ENCODE measurements around the gene GFPT2.

The GFPT2 gene

DNA sequence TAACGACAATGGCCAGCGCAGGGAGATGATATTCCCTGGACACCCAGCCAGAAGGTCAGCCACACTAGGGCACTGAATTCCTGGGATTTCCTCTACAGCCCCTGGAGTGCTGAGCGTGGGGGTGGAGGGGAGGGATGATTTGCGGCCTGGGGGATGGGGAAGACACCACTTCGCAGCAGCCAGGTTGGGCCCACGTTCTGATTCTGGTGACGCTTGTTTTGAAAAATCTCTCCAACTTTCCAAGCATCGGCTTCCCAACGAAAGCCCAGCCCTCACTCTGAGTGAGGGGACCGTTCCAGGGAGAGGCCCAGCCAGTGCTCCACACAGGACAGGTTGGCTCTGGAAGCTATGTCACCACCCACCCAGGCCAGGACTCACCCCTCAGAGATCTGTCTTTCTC, 5.4 kb downstream of the GFPT2 start:
- Histone ChIP-seq H4K8ac (ENCODE audit: low read depth, low read length) (no peak overlapping the region), H3K27ac (ENCODE audit: low read depth, low read length) (peak overlapping the region; percentile 12)

GRCh38 chr5:180346358-180346757, 6.8 kb downstream of the GFPT2 start:
- no peaks in the 10 kb centered on the region for H3K27me3 ChIP-seq (ENCODE audit: insufficient read depth, low read length, poor library complexity)
- H3K18ac ChIP-seq (ENCODE audit: low read length): no peak overlapping the region
- no peak overlapping the region for H3K27ac ChIP-seq (ENCODE audit: low read depth, low read length)
- no peak overlapping the region for H2BK15ac ChIP-seq (replicated peaks; ENCODE audit: low read depth)
- no peak overlapping the region for H2BK120ac ChIP-seq (ENCODE audit: low read depth, low read length)
- no peak overlapping the region for H4K5ac ChIP-seq (ENCODE audit: low read length)
- no peak overlapping the region for H3K23ac ChIP-seq (ENCODE audit: low read length)
- no peak overlapping the region for H3K9ac ChIP-seq (ENCODE audit: low read length)
- no peak for DNase-seq
- H3K79me1 ChIP-seq (ENCODE audit: low read length): peaks cover 17% of the 10 kb centered on the region
- H4K8ac ChIP-seq (ENCODE audit: low read depth, low read length): no peak overlapping the region
- H3K4me2 ChIP-seq (ENCODE audit: low read length): no peak overlapping the region
- H3K4me1 ChIP-seq (ENCODE audit: control insufficient read depth, low read depth, low read length): peaks cover 32% of the 10 kb centered on the region
- H3K79me2 ChIP-seq (ENCODE audit: control insufficient read depth, insufficient read depth, low read length): peaks cover 51% of the 10 kb centered on the region
- no peak overlapping the region for H3K4ac ChIP-seq (ENCODE audit: low read depth, low read length)
- no CpG with 5 or more reads among the region's 14 CpGs for WGBS (ENCODE audit: extremely low coverage, insufficient coverage, low lambda C conversion rate)
- no peaks in the 10 kb centered on the region for H3K36me3 ChIP-seq (ENCODE audit: control insufficient read depth, insufficient read depth, low read length)
- H3K4me3 ChIP-seq (ENCODE audit: low read length): no peak overlapping the region
- H2AK5ac ChIP-seq (ENCODE audit: low read length): no peak overlapping the region
- H2BK5ac ChIP-seq (ENCODE audit: low read length): no peak overlapping the region
- no peak overlapping the region for H3K56ac ChIP-seq (ENCODE audit: low read length)

More for the DNA sequence above, 5.4 kb downstream of the GFPT2 start:
- Histone ChIP-seq H3K4me2 (ENCODE audit: low read length) (no peak overlapping the region), H2BK15ac (replicated peaks; ENCODE audit: low read depth) (no peak overlapping the region), H2BK120ac (ENCODE audit: low read depth, low read length) (no peak overlapping the region), H3K4me3 (ENCODE audit: low read length) (no peak overlapping the region), H3K9ac (ENCODE audit: low read length) (no peak overlapping the region), H2AK5ac (ENCODE audit: low read length) (no peak overlapping the region), H3K79me1 (ENCODE audit: low read length) (peaks cover 20% of the 10 kb centered on the region), H3K36me3 (ENCODE audit: control insufficient read depth, insufficient read depth, low read length) (no peaks in the 10 kb centered on the region), H2BK5ac (ENCODE audit: low read length) (no peak overlapping the region), H3K56ac (ENCODE audit: low read length) (peak overlapping the region; percentile 54), H3K27me3 (ENCODE audit: insufficient read depth, low read length, poor library complexity) (no peaks in the 10 kb centered on the region), H3K23ac (ENCODE audit: low read length) (peak overlapping the region; percentile 30), H3K4ac (ENCODE audit: low read depth, low read length) (no peak overlapping the region), H3K4me1 (ENCODE audit: control insufficient read depth, low read depth, low read length) (peaks cover 38% of the 10 kb centered on the region), H3K79me2 (ENCODE audit: control insufficient read depth, insufficient read depth, low read length) (peaks cover 56% of the 10 kb centered on the region), H4K5ac (ENCODE audit: low read length) (no peak overlapping the region), H3K18ac (ENCODE audit: low read length) (peak overlapping the region; percentile 16)
- WGBS (ENCODE audit: extremely low coverage, insufficient coverage, low lambda C conversion rate): no CpG with 5 or more reads among the region's 10 CpGs
- peak; percentile 29 for DNase-seq

DNA sequence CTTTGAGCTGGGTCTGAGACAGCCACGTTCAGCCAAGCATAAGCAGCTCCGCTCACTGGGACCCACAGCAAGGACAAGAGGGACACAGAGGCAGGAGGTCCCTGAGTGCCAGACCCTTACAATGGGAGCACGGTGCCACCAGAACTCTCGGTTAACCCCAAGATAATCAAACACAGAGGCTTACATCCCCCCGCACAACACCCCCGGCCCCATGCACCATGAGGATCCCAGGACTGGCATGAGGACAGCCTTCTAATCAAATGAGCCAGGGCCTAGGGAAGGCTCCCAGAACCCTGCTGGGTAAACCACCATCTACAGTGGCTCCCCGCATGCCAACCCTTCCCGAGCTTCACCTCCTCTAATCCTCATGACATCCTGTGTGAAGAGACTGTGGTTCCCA, 7.4 kb downstream of the GFPT2 start:
- Histone ChIP-seq H3K4me1 (ENCODE audit: control insufficient read depth, low read depth, low read length) (peaks cover 31% of the 10 kb centered on the region), H3K79me1 (ENCODE audit: low read length) (peaks cover 18% of the 10 kb centered on the region), H3K18ac (ENCODE audit: low read length) (no peak overlapping the region), H3K4me3 (ENCODE audit: low read length) (no peak overlapping the region), H3K27me3 (ENCODE audit: insufficient read depth, low read length, poor library complexity) (no peaks in the 10 kb centered on the region), H3K36me3 (ENCODE audit: control insufficient read depth, insufficient read depth, low read length) (no peaks in the 10 kb centered on the region), H3K23ac (ENCODE audit: low read length) (no peak overlapping the region), H3K4me2 (ENCODE audit: low read length) (no peak overlapping the region), H3K4ac (ENCODE audit: low read depth, low read length) (no peak overlapping the region), H3K27ac (ENCODE audit: low read depth, low read length) (no peak overlapping the region), H2BK5ac (ENCODE audit: low read length) (no peak overlapping the region), H3K9ac (ENCODE audit: low read length) (no peak overlapping the region), H2BK120ac (ENCODE audit: low read depth, low read length) (no peak overlapping the region), H4K5ac (ENCODE audit: low read length) (no peak overlapping the region), H4K8ac (ENCODE audit: low read depth, low read length) (no peak overlapping the region), H3K56ac (ENCODE audit: low read length) (no peak overlapping the region), H3K79me2 (ENCODE audit: control insufficient read depth, insufficient read depth, low read length) (peaks cover 55% of the 10 kb centered on the region), H2AK5ac (ENCODE audit: low read length) (no peak overlapping the region), H2BK15ac (replicated peaks; ENCODE audit: low read depth) (no peak overlapping the region)
- DNase-seq: no peak
- WGBS (ENCODE audit: extremely low coverage, insufficient coverage, low lambda C conversion rate): no CpG with 5 or more reads among the region's 8 CpGs

DNA sequence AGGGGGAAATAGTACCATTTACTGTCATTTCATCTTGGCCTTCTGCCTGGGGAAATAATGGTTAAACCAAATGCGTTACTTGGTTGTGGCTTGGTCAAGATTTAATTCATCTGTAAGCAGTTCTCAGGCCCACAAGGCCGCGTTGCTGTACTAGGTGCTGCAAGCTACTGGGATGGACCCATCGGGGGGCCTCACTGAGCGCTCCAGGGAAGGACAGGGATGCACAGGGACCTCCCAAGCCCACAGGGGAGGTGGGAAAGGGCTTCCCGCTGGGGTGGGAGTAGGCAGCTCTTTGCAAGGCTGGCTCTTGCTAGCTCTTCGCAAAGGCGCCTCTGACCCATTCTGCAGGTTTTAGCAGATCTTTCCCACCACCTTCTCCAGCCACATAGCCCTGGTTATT, 8.0 kb downstream of the GFPT2 start:
- no peak overlapping the region for H3K18ac ChIP-seq (ENCODE audit: low read length)
- H3K23ac ChIP-seq (ENCODE audit: low read length): no peak overlapping the region
- no peak overlapping the region for H2BK15ac ChIP-seq (replicated peaks; ENCODE audit: low read depth)
- H3K79me1 ChIP-seq (ENCODE audit: low read length): peaks cover 20% of the 10 kb centered on the region
- peaks cover 54% of the 10 kb centered on the region for H3K79me2 ChIP-seq (ENCODE audit: control insufficient read depth, insufficient read depth, low read length)
- H2AK5ac ChIP-seq (ENCODE audit: low read length): no peak overlapping the region
- no peak overlapping the region for H2BK5ac ChIP-seq (ENCODE audit: low read length)
- no peak overlapping the region for H4K5ac ChIP-seq (ENCODE audit: low read length)
- peaks cover 28% of the 10 kb centered on the region for H3K4me1 ChIP-seq (ENCODE audit: control insufficient read depth, low read depth, low read length)
- no peak overlapping the region for H3K27ac ChIP-seq (ENCODE audit: low read depth, low read length)
- H3K9ac ChIP-seq (ENCODE audit: low read length): no peak overlapping the region
- H3K56ac ChIP-seq (ENCODE audit: low read length): no peak overlapping the region
- no CpG with 5 or more reads among the region's 8 CpGs for WGBS (ENCODE audit: extremely low coverage, insufficient coverage, low lambda C conversion rate)
- DNase-seq: no peak
- H4K8ac ChIP-seq (ENCODE audit: low read depth, low read length): no peak overlapping the region
- no peak overlapping the region for H3K4me2 ChIP-seq (ENCODE audit: low read length)
- H3K4me3 ChIP-seq (ENCODE audit: low read length): no peak overlapping the region
- no peak overlapping the region for H2BK120ac ChIP-seq (ENCODE audit: low read depth, low read length)
- no peak overlapping the region for H3K4ac ChIP-seq (ENCODE audit: low read depth, low read length)
- H3K36me3 ChIP-seq (ENCODE audit: control insufficient read depth, insufficient read depth, low read length): no peaks in the 10 kb centered on the region
- H3K27me3 ChIP-seq (ENCODE audit: insufficient read depth, low read length, poor library complexity): no peaks in the 10 kb centered on the region

GRCh38 chr5:180344696-180344999, 8.5 kb downstream of the GFPT2 start:
- H3K56ac ChIP-seq (ENCODE audit: low read length): no peak overlapping the region
- WGBS (ENCODE audit: extremely low coverage, insufficient coverage, low lambda C conversion rate): no CpG with 5 or more reads among the region's 7 CpGs

GRCh38 chr5:180343831-180344695, 9.1 kb downstream of the GFPT2 start:
- H3K79me1 ChIP-seq (ENCODE audit: low read length): peaks cover 17% of the 10 kb centered on the region
- WGBS (ENCODE audit: extremely low coverage, insufficient coverage, low lambda C conversion rate): no CpG with 5 or more reads among the region's 14 CpGs
- H2BK15ac ChIP-seq (replicated peaks; ENCODE audit: low read depth): no peak overlapping the region
- H3K27me3 ChIP-seq (ENCODE audit: insufficient read depth, low read length, poor library complexity): no peaks in the 10 kb centered on the region
- H3K23ac ChIP-seq (ENCODE audit: low read length): no peak overlapping the region
- no peak overlapping the region for H3K4ac ChIP-seq (ENCODE audit: low read depth, low read length)
- no peak overlapping the region for H3K18ac ChIP-seq (ENCODE audit: low read length)
- H3K4me2 ChIP-seq (ENCODE audit: low read length): no peak overlapping the region
- H3K9ac ChIP-seq (ENCODE audit: low read length): no peak overlapping the region
- H2AK5ac ChIP-seq (ENCODE audit: low read length): no peak overlapping the region
- H4K8ac ChIP-seq (ENCODE audit: low read depth, low read length): no peak overlapping the region
- no peaks in the 10 kb centered on the region for H3K36me3 ChIP-seq (ENCODE audit: control insufficient read depth, insufficient read depth, low read length)
- peak; percentile 51 for DNase-seq
- no peak overlapping the region for H3K4me3 ChIP-seq (ENCODE audit: low read length)
- no peak overlapping the region for H4K5ac ChIP-seq (ENCODE audit: low read length)
- peaks cover 51% of the 10 kb centered on the region for H3K79me2 ChIP-seq (ENCODE audit: control insufficient read depth, insufficient read depth, low read length)
- H3K4me1 ChIP-seq (ENCODE audit: control insufficient read depth, low read depth, low read length): peaks cover 25% of the 10 kb centered on the region
- H2BK120ac ChIP-seq (ENCODE audit: low read depth, low read length): no peak overlapping the region
- peak overlapping the region; percentile 6 for H3K56ac ChIP-seq (ENCODE audit: low read length)
- H3K27ac ChIP-seq (ENCODE audit: low read depth, low read length): no peak overlapping the region
- H2BK5ac ChIP-seq (ENCODE audit: low read length): no peak overlapping the region

More at GRCh38 chr5:180344696-180344999, 8.5 kb downstream of the GFPT2 start:
- no peak overlapping the region for H2AK5ac ChIP-seq (ENCODE audit: low read length)
- H3K4me1 ChIP-seq (ENCODE audit: control insufficient read depth, low read depth, low read length): peaks cover 27% of the 10 kb centered on the region
- H4K8ac ChIP-seq (ENCODE audit: low read depth, low read length): no peak overlapping the region
- H3K9ac ChIP-seq (ENCODE audit: low read length): no peak overlapping the region
- H3K4me3 ChIP-seq (ENCODE audit: low read length): no peak overlapping the region
- no peaks in the 10 kb centered on the region for H3K27me3 ChIP-seq (ENCODE audit: insufficient read depth, low read length, poor library complexity)
- no peak overlapping the region for H3K18ac ChIP-seq (ENCODE audit: low read length)
- H3K36me3 ChIP-seq (ENCODE audit: control insufficient read depth, insufficient read depth, low read length): no peaks in the 10 kb centered on the region
- H2BK5ac ChIP-seq (ENCODE audit: low read length): no peak overlapping the region
- no peak overlapping the region for H3K23ac ChIP-seq (ENCODE audit: low read length)
- peaks cover 52% of the 10 kb centered on the region for H3K79me2 ChIP-seq (ENCODE audit: control insufficient read depth, insufficient read depth, low read length)
- peaks cover 20% of the 10 kb centered on the region for H3K79me1 ChIP-seq (ENCODE audit: low read length)
- no peak for DNase-seq
- no peak overlapping the region for H2BK15ac ChIP-seq (replicated peaks; ENCODE audit: low read depth)
- no peak overlapping the region for H3K4ac ChIP-seq (ENCODE audit: low read depth, low read length)
- H4K5ac ChIP-seq (ENCODE audit: low read length): no peak overlapping the region
- no peak overlapping the region for H2BK120ac ChIP-seq (ENCODE audit: low read depth, low read length)
- H3K27ac ChIP-seq (ENCODE audit: low read depth, low read length): no peak overlapping the region
- no peak overlapping the region for H3K4me2 ChIP-seq (ENCODE audit: low read length)
